CD14-positive monocyte (primary cell): ENCODE data around the gene C4orf46. TPM values are rescaled to one million over a fixed set of nuclear protein-coding genes. Genes with fewer than 3 reads are reported as not detected.

Experiments used
- DNase-seq, 3 donors: peaks; one replicate each; pipeline ENCODE4 v3.0.0-alpha.2; 2011 to 2022
- H2AFZ ChIP-seq: 2 replicates; pipeline ENCODE4 v1.6.0; 2012; ENCODE audit warnings: mild to moderate bottlenecking, low read depth, low read length, inconsistent platforms; ENCODE audit not compliant: insufficient read depth, poor library complexity, severe bottlenecking
- H3K27ac ChIP-seq, 2 donors: 1 replicate in 1 of 2; 2 replicates in 1 of 2; pipeline ENCODE4 v1.5.1; 2012 to 2013; ENCODE audit warnings: low read length in 2 of 2, control low read depth in 1 of 2, inconsistent platforms in 1 of 2, low read depth in 1 of 2, mild to moderate bottlenecking in 1 of 2
- H3K27me3 ChIP-seq, 2 donors: one replicate each; pipeline versions ENCODE4 v1.6.0 to v1.6.1; 2011 to 2013; ENCODE audit warnings: low read length in 2 of 2; ENCODE audit not compliant: control insufficient read depth in 2 of 2, insufficient read depth in 2 of 2
- H3K36me3 ChIP-seq, 2 donors: replicated peaks in 1 of 2; 1 replicate in 1 of 2; 2 replicates in 1 of 2; pipeline versions ENCODE4 v1.5.1 to v1.6.1; 2012 to 2013; ENCODE audit warnings: low read length in 2 of 2, control low read depth in 1 of 2, inconsistent platforms in 1 of 2, mild to moderate bottlenecking in 1 of 2; ENCODE audit not compliant: insufficient read depth in 2 of 2, control insufficient read depth in 1 of 2
- H3K4me1 ChIP-seq, 2 donors: 1 replicate in 1 of 2; 2 replicates in 1 of 2; pipeline versions ENCODE4 v1.5.1 to v1.6.1; 2012 to 2013; ENCODE audit warnings: low read length in 2 of 2, control low read depth in 1 of 2, inconsistent platforms in 1 of 2, mild to moderate bottlenecking in 1 of 2, moderate library complexity in 1 of 2; ENCODE audit not compliant: insufficient read depth in 2 of 2, control insufficient read depth in 1 of 2
- H3K4me2 ChIP-seq: replicated peaks from 2 replicates; pipeline ENCODE3; 2012; ENCODE audit warnings: low read length, moderate library complexity, mild to moderate bottlenecking; ENCODE audit not compliant: poor library complexity, severe bottlenecking; ENCODE audit errors: extremely low read depth
- H3K4me3 ChIP-seq, 3 experiments: fragments of 200-600 bp in 1 of 3; sonication (generic) in 1 of 3; replicated peaks in 1 of 3; 1 replicate in 2 of 3; 2 replicates in 1 of 3; pipeline ENCODE4 v1.5.1; 2011 to 2013; ENCODE audit warnings: low read length in 3 of 3, mild to moderate bottlenecking in 3 of 3, control low read depth in 2 of 3, low read depth in 2 of 3, inconsistent platforms in 1 of 3, moderate library complexity in 1 of 3
- H3K79me2 ChIP-seq: 2 replicates; pipeline ENCODE4 v1.6.0; 2012; ENCODE audit warnings: mild to moderate bottlenecking, control low read depth, inconsistent platforms, low read length, moderate library complexity; ENCODE audit not compliant: insufficient read depth
- H3K9ac ChIP-seq: 2 replicates; pipeline ENCODE4 v1.6.0; 2017; ENCODE audit warnings: low read length, mild to moderate bottlenecking; ENCODE audit not compliant: insufficient read depth, poor library complexity, severe bottlenecking
- H3K9me3 ChIP-seq, 2 donors: replicated peaks in 1 of 2; 1 replicate in 1 of 2; 2 replicates in 1 of 2; pipeline versions ENCODE4 v1.5.1 to v1.6.1; 2012 to 2013; ENCODE audit warnings: low read length in 2 of 2, control low read depth in 1 of 2; ENCODE audit not compliant: control insufficient read depth in 1 of 2, insufficient read depth in 1 of 2
- H4K20me1 ChIP-seq: 2 replicates; pipeline ENCODE4 v1.6.0; 2012; ENCODE audit warnings: mild to moderate bottlenecking, low read length, control low read depth, moderate library complexity; ENCODE audit not compliant: insufficient read depth
- H3K27ac Mint-ChIP-seq, 7 donors: one replicate each; pipeline ENCODE4 v1.8.0; 2020; ENCODE audit warnings: mild to moderate bottlenecking in 7 of 7, mixed read lengths in 7 of 7, moderate library complexity in 6 of 7, inconsistent platforms in 2 of 7
- H3K27me3 Mint-ChIP-seq, 3 donors: one replicate each; pipeline ENCODE4 v1.8.0; 2021 to 2022; ENCODE audit warnings: low read depth in 3 of 3, mild to moderate bottlenecking in 3 of 3, mixed read lengths in 3 of 3, moderate library complexity in 3 of 3, inconsistent platforms in 1 of 3
- H3K36me3 Mint-ChIP-seq, 2 donors: one replicate each; pipeline ENCODE4 v1.8.0; 2020; ENCODE audit warnings: mixed read lengths in 2 of 2, inconsistent platforms in 1 of 2, mild to moderate bottlenecking in 1 of 2
- H3K4me1 Mint-ChIP-seq: one replicate; pipeline ENCODE4 v1.8.0; 2020; ENCODE audit warnings: mild to moderate bottlenecking, mixed read lengths
- H3K4me3 Mint-ChIP-seq, 2 donors: one replicate each; pipeline ENCODE4 v1.8.0; 2020; ENCODE audit warnings: mild to moderate bottlenecking in 2 of 2, mixed read lengths in 2 of 2, moderate library complexity in 1 of 2
- H3K9me3 Mint-ChIP-seq, 7 donors: one replicate each; pipeline ENCODE4 v1.8.0; 2020 to 2022; ENCODE audit warnings: mixed read lengths in 7 of 7, mild to moderate bottlenecking in 6 of 7, moderate library complexity in 6 of 7, inconsistent platforms in 2 of 7
- CTCF ChIP-seq: fragments of 200-600 bp; IDR thresholded peaks from one replicate; pipeline ENCODE4 v1.8.0; 2022; ENCODE audit warnings: antibody characterized with exemption, mild to moderate bottlenecking
- WGBS: methylation state at CpG from one replicate; pipeline ENCODE4 v1.1.5; 2013; ENCODE audit warnings: missing lambda C conversion rate; ENCODE audit not compliant: insufficient coverage; 5-methylcytosine and 5-hydroxymethylcytosine counted together
- intact Hi-C, 2 donors: fragments of 100-400 bp; cut with micrococcal nuclease; formaldehyde crosslinking; loops; one replicate each; pipeline versions ENCODE4 v1.15.0 to v1.15.1; 2023
- polyA plus RNA-seq, 3 donors: library from polyadenylated mRNA; depleted of rRNA in 1 of 3; unstranded in 2 of 3; stranded (reverse) in 1 of 3; fragments of 300-500 nt in 2 of 3; fragments of >200 nt in 1 of 3; fragmentation: Illumina TruSeq in 2 of 3; gene quantifications; 1 replicate in 2 of 3; 2 replicates in 1 of 3; pipeline ENCODE4 v1.2.3, GENCODE V29; 2012 to 2021

Gene C4orf46
- polyA plus RNA-seq, 3 donors = 4.3 to 7.6 (median 5.4) TPM

- Histone ChIP-seq H3K9me3 (no peaks in the 10 kb centered on the region), H3K36me3 (no peaks in the 10 kb centered on the region), H3K9ac (no peak overlapping the region), H3K4me2 (no peak overlapping the region), H2AFZ (no peak overlapping the region), H4K20me1 (no peaks in the 10 kb centered on the region), H3K4me3 (no peak overlapping the region), H3K4me1 (no peaks in the 10 kb centered on the region), H3K79me2 (no peaks in the 10 kb centered on the region), H3K27ac (no peak overlapping the region), H3K27me3 (no peaks in the 10 kb centered on the region)
- DNase-seq = peak; percentile 54 to 79 (median 70)
- intact Hi-C loops = loop anchor here (5.0 to 10.0 kb wide), 4 partner anchors 128 to 373 kb away; no protein-coding TSS in a partner anchor
- H3K27ac Mint-ChIP-seq = no peak overlapping the region
- H3K9me3 Mint-ChIP-seq = peaks cover 0 to 2% (median 0%) of the 10 kb centered on the region in 7 donors
- TF ChIP-seq CTCF = peak; percentile 82
- H3K36me3 Mint-ChIP-seq = no peaks in the 10 kb centered on the region
- no CpG with 5 or more reads among the region's 3 CpGs for WGBS
- peaks cover 0 to 2% (median 2%) of the 10 kb centered on the region in 3 donors for H3K27me3 Mint-ChIP-seq
- no peaks in the 10 kb centered on the region for H3K4me1 Mint-ChIP-seq
- H3K4me3 Mint-ChIP-seq = no peak overlapping the region
These were observed 46.7 kb downstream of the C4orf46 start for GRCh38 chr4:158624889-158625478.

- WGBS = 100% methylated on average over 2 of the region's 3 CpGs
- H3K4me2 ChIP-seq = no peak overlapping the region
- no peaks in the 10 kb centered on the region for H3K79me2 ChIP-seq
- TF ChIP-seq CTCF = no peak
- Mint-ChIP-seq H3K36me3 (no peaks in the 10 kb centered on the region), H3K4me3 (no peak overlapping the region), H3K4me1 (no peaks in the 10 kb centered on the region), H3K9me3 (no peaks in the 10 kb centered on the region), H3K27ac (no peak overlapping the region), H3K27me3 (peaks cover 0 to 2% (median 0%) of the 10 kb centered on the region in 3 donors)
- no peak for DNase-seq
- H3K27me3 ChIP-seq = no peaks in the 10 kb centered on the region
- no peaks in the 10 kb centered on the region for H4K20me1 ChIP-seq
- intact Hi-C loops = loop anchor here (5.0 to 10.0 kb wide), 3 partner anchors 125 to 370 kb away; no protein-coding TSS in a partner anchor
- H3K9ac ChIP-seq = no peak overlapping the region
- H3K4me1 ChIP-seq = no peaks in the 10 kb centered on the region
- no peaks in the 10 kb centered on the region for H3K36me3 ChIP-seq
- no peak overlapping the region for H3K4me3 ChIP-seq
- no peak overlapping the region for H2AFZ ChIP-seq
- no peaks in the 10 kb centered on the region for H3K9me3 ChIP-seq
- H3K27ac ChIP-seq = no peak overlapping the region
These were observed 49.4 kb downstream of the C4orf46 start for GRCh38 chr4:158622251-158622650.
